ENCODE results near the gene GIPR.
"Not testable (repeated sequence)": the region's sequence is repeated elsewhere in the genome, so short reads cannot be mapped to it uniquely, and the experiment has no call there.

Gene GIPR

GRCh38 chr19:45728683-45729082, 60.7 kb downstream of the GIPR start:
- H3K4me1 Mint-ChIP-seq (ENCODE audit: low read depth) = peaks cover 20% of the 10 kb centered on the region

GRCh38 chr19:45729800-45730290, 61.8 kb downstream of the GIPR start:
- Mint-ChIP-seq H3K4me1 (ENCODE audit: low read depth) (peaks cover 20% of the 10 kb centered on the region), H3K9me3 (no peaks in the 10 kb centered on the region)

More at GRCh38 chr19:45728683-45729082, 60.7 kb downstream of the GIPR start:
- H3K27ac Mint-ChIP-seq; H3K9me3 Mint-ChIP-seq; H3K36me3 Mint-ChIP-seq (ENCODE audit: low read depth); H3K27me3 Mint-ChIP-seq: not testable (repeated sequence)
- peak overlapping the region; percentile 5 for H3K4me3 Mint-ChIP-seq

GRCh38 chr19:45730368-45731288, 62.6 kb downstream of the GIPR start, which contains the start of gene FBXO46:
Gene FBXO46 (minus strand): TSS chr19:45730896. CDS start chr19:45713495, 17,401 bp downstream.
- no peaks in the 10 kb centered on the region for H3K27me3 Mint-ChIP-seq
- H3K4me3 Mint-ChIP-seq = peak within 1 kb of the TSS; percentile 96
- peak within 1 kb of the TSS; percentile 92 for H3K27ac Mint-ChIP-seq
- peaks cover 20% of the 10 kb centered on the region for H3K4me1 Mint-ChIP-seq (ENCODE audit: low read depth)
- H3K36me3 Mint-ChIP-seq (ENCODE audit: low read depth) = no peaks in the 10 kb centered on the region
- no peaks in the 10 kb centered on the region for H3K9me3 Mint-ChIP-seq

More at GRCh38 chr19:45729800-45730290, 61.8 kb downstream of the GIPR start:
- no peaks in the 10 kb centered on the region for H3K27me3 Mint-ChIP-seq
- no peaks in the 10 kb centered on the region for H3K36me3 Mint-ChIP-seq (ENCODE audit: low read depth)
- H3K27ac Mint-ChIP-seq = peak overlapping the region; percentile 92
- H3K4me3 Mint-ChIP-seq = peak overlapping the region; percentile 96

Data from stimulated activated naive CD8-positive, alpha-beta T cell treated with anti-CD3 and anti-CD28 coated beads, Interleukin-15, Interleukin-2, amounts not matched to agents 100 ng/mL and 50 ng/mL, for 24 hours (primary cell).